Stimulated activated memory B cell treated with anti-CD40 and anti-IgM and Interleukin-4, amounts not matched to agents 10 μg/mL and 1 μg/mL and 100 μg/mL, for 72 hours (primary cell): Measurements from ENCODE around the gene MAPKAP1.

Experiments
- ATAC-seq: fragments of 150-1000 bp; cut with Tn5 transposase; 2 replicates; pipeline ENCODE4 v1.10.0; 2021
- H3K27ac Mint-ChIP-seq: one replicate; pipeline ENCODE4 v1.8.0; 2022; ENCODE audit warnings: mild to moderate bottlenecking, mixed read lengths
- H3K27me3 Mint-ChIP-seq: one replicate; pipeline ENCODE4 v1.8.0; 2022; ENCODE audit warnings: mixed read lengths
- H3K36me3 Mint-ChIP-seq: one replicate; pipeline ENCODE4 v1.8.0; 2022; ENCODE audit warnings: mixed read lengths
- H3K4me1 Mint-ChIP-seq: one replicate; pipeline ENCODE4 v1.8.0; 2022; ENCODE audit warnings: mixed read lengths
- H3K4me3 Mint-ChIP-seq: one replicate; pipeline ENCODE4 v1.8.0; 2022; ENCODE audit warnings: mild to moderate bottlenecking, moderate library complexity, mixed read lengths
- H3K9me3 Mint-ChIP-seq: one replicate; pipeline ENCODE4 v1.8.0; 2022; ENCODE audit warnings: mixed read lengths

Gene MAPKAP1

GRCh38 chr9:125565126-125565525 is 141.9 kb downstream of the MAPKAP1 start:
- Mint-ChIP-seq H3K4me3 (no peak overlapping the region), H3K27me3 (no peaks in the 10 kb centered on the region), H3K36me3 (peaks cover 24% of the 10 kb centered on the region), H3K9me3 (no peaks in the 10 kb centered on the region), H3K4me1 (peaks cover 26% of the 10 kb centered on the region), H3K27ac (no peak overlapping the region)
- ATAC-seq, result no peak

GRCh38 chr9:125564631-125565030 is 142.4 kb downstream of the MAPKAP1 start:
- Mint-ChIP-seq H3K27me3 (no peaks in the 10 kb centered on the region), H3K4me3 (no peak overlapping the region), H3K27ac (no peak overlapping the region), H3K9me3 (no peaks in the 10 kb centered on the region), H3K4me1 (peaks cover 26% of the 10 kb centered on the region), H3K36me3 (peaks cover 21% of the 10 kb centered on the region)
- ATAC-seq, result no peak

- Mint-ChIP-seq H3K4me1 (peaks cover 22% of the 10 kb centered on the region), H3K27ac (peak overlapping the region; percentile 73), H3K4me3 (peak overlapping the region; percentile 9), H3K36me3 (peaks cover 16% of the 10 kb centered on the region), H3K9me3 (no peaks in the 10 kb centered on the region), H3K27me3 (no peaks in the 10 kb centered on the region)
- ATAC-seq, result no peak
Measured at GRCh38 chr9:125561509-125562148, 145.4 kb downstream of the MAPKAP1 start.

- Mint-ChIP-seq H3K4me1 (peaks cover 27% of the 10 kb centered on the region), H3K36me3 (peaks cover 22% of the 10 kb centered on the region)
Measured at GRCh38 chr9:125559894-125560293, 147.1 kb downstream of the MAPKAP1 start.

GRCh38 chr9:125559194-125559593 is 147.8 kb downstream of the MAPKAP1 start:
- H3K4me3 Mint-ChIP-seq, result no peak overlapping the region
- no peaks in the 10 kb centered on the region for H3K9me3 Mint-ChIP-seq
- H3K27me3 Mint-ChIP-seq, result no peaks in the 10 kb centered on the region
- no peak for ATAC-seq
- peak overlapping the region; percentile 35 for H3K27ac Mint-ChIP-seq
- H3K4me1 Mint-ChIP-seq, result peaks cover 27% of the 10 kb centered on the region
- peaks cover 21% of the 10 kb centered on the region for H3K36me3 Mint-ChIP-seq

More at GRCh38 chr9:125559894-125560293, 147.1 kb downstream of the MAPKAP1 start:
- Mint-ChIP-seq H3K27ac (no peak overlapping the region), H3K9me3 (no peaks in the 10 kb centered on the region), H3K4me3 (no peak overlapping the region), H3K27me3 (no peaks in the 10 kb centered on the region)
- ATAC-seq, result no peak

- H3K9me3 Mint-ChIP-seq, result no peaks in the 10 kb centered on the region
Measured at GRCh38 chr9:125558453-125559092, 148.4 kb downstream of the MAPKAP1 start.

GRCh38 chr9:125556046-125556721 is 150.8 kb downstream of the MAPKAP1 start:
- Mint-ChIP-seq H3K27me3 (no peaks in the 10 kb centered on the region), H3K9me3 (no peaks in the 10 kb centered on the region), H3K4me3 (no peak overlapping the region), H3K4me1 (peaks cover 7% of the 10 kb centered on the region), H3K27ac (no peak overlapping the region), H3K36me3 (peaks cover 31% of the 10 kb centered on the region)
- ATAC-seq, result no peak

More at GRCh38 chr9:125558453-125559092, 148.4 kb downstream of the MAPKAP1 start:
- no peak overlapping the region for H3K27ac Mint-ChIP-seq
- peaks cover 27% of the 10 kb centered on the region for H3K4me1 Mint-ChIP-seq
- no peak overlapping the region for H3K4me3 Mint-ChIP-seq
- H3K27me3 Mint-ChIP-seq, result no peaks in the 10 kb centered on the region
- peak; percentile 57 for ATAC-seq
- peaks cover 25% of the 10 kb centered on the region for H3K36me3 Mint-ChIP-seq

- H3K4me1 Mint-ChIP-seq, result peaks cover 5% of the 10 kb centered on the region
- H3K27me3 Mint-ChIP-seq, result no peaks in the 10 kb centered on the region
- ATAC-seq, result no peak
- no peaks in the 10 kb centered on the region for H3K9me3 Mint-ChIP-seq
- H3K4me3 Mint-ChIP-seq, result no peak overlapping the region
- peaks cover 37% of the 10 kb centered on the region for H3K36me3 Mint-ChIP-seq
- no peak overlapping the region for H3K27ac Mint-ChIP-seq
Measured at GRCh38 chr9:125554726-125555125, 152.3 kb downstream of the MAPKAP1 start.

- Mint-ChIP-seq H3K9me3 (no peaks in the 10 kb centered on the region), H3K4me1 (peaks cover 5% of the 10 kb centered on the region), H3K36me3 (peaks cover 34% of the 10 kb centered on the region), H3K27ac (no peak overlapping the region), H3K27me3 (no peaks in the 10 kb centered on the region), H3K4me3 (no peak overlapping the region)
- ATAC-seq, result no peak
Measured at GRCh38 chr9:125551781-125552180, 155.2 kb downstream of the MAPKAP1 start.

GRCh38 chr9:125549891-125550885 is 156.8 kb downstream of the MAPKAP1 start:
- H3K4me3 Mint-ChIP-seq, result no peak overlapping the region
- no peaks in the 10 kb centered on the region for H3K9me3 Mint-ChIP-seq
- peaks cover 2% of the 10 kb centered on the region for H3K4me1 Mint-ChIP-seq
- no peak for ATAC-seq
- H3K27me3 Mint-ChIP-seq, result no peaks in the 10 kb centered on the region
- H3K27ac Mint-ChIP-seq, result no peak overlapping the region
- H3K36me3 Mint-ChIP-seq, result peaks cover 26% of the 10 kb centered on the region

- no peak for ATAC-seq
Measured at GRCh38 chr9:125549465-125549871, 157.5 kb downstream of the MAPKAP1 start.

GRCh38 chr9:125549039-125549438 is 158.0 kb downstream of the MAPKAP1 start:
- H3K9me3 Mint-ChIP-seq, result no peaks in the 10 kb centered on the region
- no peak for ATAC-seq
- peaks cover 20% of the 10 kb centered on the region for H3K36me3 Mint-ChIP-seq
- H3K4me1 Mint-ChIP-seq, result no peaks in the 10 kb centered on the region
- no peak overlapping the region for H3K4me3 Mint-ChIP-seq
- H3K27ac Mint-ChIP-seq, result no peak overlapping the region
- no peaks in the 10 kb centered on the region for H3K27me3 Mint-ChIP-seq

More at GRCh38 chr9:125549465-125549871, 157.5 kb downstream of the MAPKAP1 start:
- peaks cover 24% of the 10 kb centered on the region for H3K36me3 Mint-ChIP-seq
- no peaks in the 10 kb centered on the region for H3K4me1 Mint-ChIP-seq
- no peak overlapping the region for H3K4me3 Mint-ChIP-seq
- H3K27ac Mint-ChIP-seq, result no peak overlapping the region
- no peaks in the 10 kb centered on the region for H3K9me3 Mint-ChIP-seq
- H3K27me3 Mint-ChIP-seq, result no peaks in the 10 kb centered on the region

GRCh38 chr9:125548141-125548540 is 158.9 kb downstream of the MAPKAP1 start:
- Mint-ChIP-seq H3K4me3 (no peak overlapping the region), H3K36me3 (peaks cover 16% of the 10 kb centered on the region), H3K9me3 (no peaks in the 10 kb centered on the region)

GRCh38 chr9:125547368-125547767 is 159.6 kb downstream of the MAPKAP1 start:
- Mint-ChIP-seq H3K4me3 (no peak overlapping the region), H3K27me3 (no peaks in the 10 kb centered on the region), H3K27ac (no peak overlapping the region), H3K9me3 (no peaks in the 10 kb centered on the region), H3K36me3 (peaks cover 11% of the 10 kb centered on the region), H3K4me1 (no peaks in the 10 kb centered on the region)
- no peak for ATAC-seq

More at GRCh38 chr9:125548141-125548540, 158.9 kb downstream of the MAPKAP1 start:
- Mint-ChIP-seq H3K27me3 (no peaks in the 10 kb centered on the region), H3K27ac (no peak overlapping the region), H3K4me1 (no peaks in the 10 kb centered on the region)
- no peak for ATAC-seq

GRCh38 chr9:125545845-125546244 is 161.2 kb downstream of the MAPKAP1 start:
- Mint-ChIP-seq H3K36me3 (peaks cover 25% of the 10 kb centered on the region), H3K4me3 (no peak overlapping the region), H3K9me3 (no peaks in the 10 kb centered on the region), H3K27ac (no peak overlapping the region), H3K4me1 (no peaks in the 10 kb centered on the region), H3K27me3 (no peaks in the 10 kb centered on the region)
- ATAC-seq, result no peak
